GM12878 (cell line): Measurements from ENCODE around the gene JADE1.

ENCODE experiments used
- EZH2 ChIP-seq: IDR thresholded peaks from 2 replicates; pipeline ENCODE4 v1.6.1; 2012; ENCODE audit warnings: low read depth, mild to moderate bottlenecking, control low read depth, inconsistent platforms, low read length, borderline replicate concordance; ENCODE audit not compliant: control insufficient read depth
- IRF5 ChIP-seq: fragments of 450-650 bp; IDR thresholded peaks from 2 replicates; pipeline ENCODE4 v1.6.1; 2017; ENCODE audit warnings: borderline replicate concordance
- PAX8 ChIP-seq: fragments of 450-650 bp; IDR thresholded peaks from 2 replicates; pipeline ENCODE4 v1.6.1; 2017; ENCODE audit warnings: mild to moderate bottlenecking, moderate library complexity
- PML ChIP-seq: IDR thresholded peaks from 2 replicates; pipeline ENCODE4 v1.6.1; 2012; ENCODE audit warnings: low read length, inconsistent platforms
- POU2F2 ChIP-seq: IDR thresholded peaks from 3 replicates; pipeline ENCODE4 v1.6.1; 2011; ENCODE audit warnings: low read depth, mild to moderate bottlenecking, low read length, borderline replicate concordance
- SMC3 ChIP-seq: IDR thresholded peaks from 2 replicates; pipeline ENCODE4 v1.6.1; 2011; ENCODE audit warnings: low read length, improper control_type of control experiment, borderline replicate concordance
- TARDBP ChIP-seq: IDR thresholded peaks from 2 replicates; pipeline ENCODE4 v1.6.1; 2016; ENCODE audit warnings: borderline replicate concordance
- TF ChIP-seq, protein P1 (sequence below), 3 experiments: IDR thresholded peaks in 2 of 3; conservative IDR thresholded peaks in 1 of 3; 2 replicates each; pipeline ENCODE4 v1.5.1; 2011; ENCODE audit warnings: low read depth in 3 of 3, low read length in 3 of 3, mild to moderate bottlenecking in 3 of 3, control low read depth in 2 of 3, moderate library complexity in 2 of 3, inconsistent platforms in 1 of 3, mixed read lengths in 1 of 3; ENCODE audit not compliant: control insufficient read depth in 2 of 3, insufficient read depth in 1 of 3; ENCODE audit errors: extremely low read depth in 1 of 3

- no peak for TF ChIP-seq PML
- TF ChIP-seq EZH2 = no peak
- no peak for TF ChIP-seq SMC3
- TF ChIP-seq, protein P1, sequence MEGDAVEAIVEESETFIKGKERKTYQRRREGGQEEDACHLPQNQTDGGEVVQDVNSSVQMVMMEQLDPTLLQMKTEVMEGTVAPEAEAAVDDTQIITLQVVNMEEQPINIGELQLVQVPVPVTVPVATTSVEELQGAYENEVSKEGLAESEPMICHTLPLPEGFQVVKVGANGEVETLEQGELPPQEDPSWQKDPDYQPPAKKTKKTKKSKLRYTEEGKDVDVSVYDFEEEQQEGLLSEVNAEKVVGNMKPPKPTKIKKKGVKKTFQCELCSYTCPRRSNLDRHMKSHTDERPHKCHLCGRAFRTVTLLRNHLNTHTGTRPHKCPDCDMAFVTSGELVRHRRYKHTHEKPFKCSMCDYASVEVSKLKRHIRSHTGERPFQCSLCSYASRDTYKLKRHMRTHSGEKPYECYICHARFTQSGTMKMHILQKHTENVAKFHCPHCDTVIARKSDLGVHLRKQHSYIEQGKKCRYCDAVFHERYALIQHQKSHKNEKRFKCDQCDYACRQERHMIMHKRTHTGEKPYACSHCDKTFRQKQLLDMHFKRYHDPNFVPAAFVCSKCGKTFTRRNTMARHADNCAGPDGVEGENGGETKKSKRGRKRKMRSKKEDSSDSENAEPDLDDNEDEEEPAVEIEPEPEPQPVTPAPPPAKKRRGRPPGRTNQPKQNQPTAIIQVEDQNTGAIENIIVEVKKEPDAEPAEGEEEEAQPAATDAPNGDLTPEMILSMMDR (IDR thresholded peaks at IDR 0.05 in 2 of 3, conservative IDR thresholded peaks at IDR 0.05 in 1 of 3; ENCODE audit: control insufficient read depth in 2 of 3, extremely low read depth in 1 of 3, insufficient read depth in 1 of 3, low read depth in 3 of 3, low read length in 3 of 3) = no peak
- no peak for TF ChIP-seq POU2F2
- no peak for TF ChIP-seq IRF5
- no peak for TF ChIP-seq PAX8
- TF ChIP-seq TARDBP = no peak
Measured at GRCh38 chr4:128876200-128876599, 66.7 kb downstream of the JADE1 start.
